GM12878 (cell line): ENCODE data around the gene PLEKHN1. TPM values are rescaled to one million over a fixed set of nuclear protein-coding genes. Genes with fewer than 3 reads are reported as not detected.

ENCODE experiments used
- polyA plus RNA-seq, 11 experiments: library from polyadenylated mRNA; depleted of rRNA in 4 of 11; unstranded in 6 of 11; stranded (reverse) in 5 of 11; fragments of >200 nt; fragmentation: Nextera tagmentation in 4 of 11; fragmentation: Illumina TruSeq in 1 of 11; extraction: Ambion mirVana in 4 of 11; extraction: Trizol in 1 of 11; gene quantifications; 1 replicate in 1 of 11; 2 replicates in 10 of 11; pipeline versions ENCODE4 v1.2.1 to v1.2.3, GENCODE V29; 2011 to 2016; ENCODE audit warnings: inconsistent platforms in 2 of 11, missing spikeins in 2 of 11, low read depth in 1 of 11
- small RNA-seq: library from RNA; depleted of rRNA; stranded (forward); fragments of <200 nt; gene quantifications from one replicate; pipeline ENCODE3, GENCODE V24; 2014
- total RNA-seq, 4 experiments: library from RNA; depleted of rRNA in 3 of 4; stranded (reverse); fragments of >200 nt in 3 of 4; fragmentation: Illumina TruSeq in 1 of 4; extraction: Trizol in 1 of 4; gene quantifications; 2 replicates each; pipeline versions ENCODE4 v1.2.1 to v1.2.3, GENCODE V29; 2013 to 2021

The PLEKHN1 gene
- total and polyA plus RNA-seq, 10 of the 15 experiments (the other 5 are each of a cell fraction or from before 2014, with no cell fraction given) = 0.04 to 0.26 (median 0.18) TPM; not detected in 6

Small RNA genes within 50 kb of the gene (small RNA-seq; reads per million reads assigned to genes)
- not detected for gene AL645608.3

Other genes starting within 250 kb of the PLEKHN1 start
Only the 7 nearest of the 12 such genes appear.
- not detected in 2 replicates for gene SAMD11, start 42.6 kb upstream of the PLEKHN1 start, total RNA-seq (2014; rRNA removed)
- gene SAMD11, start 42.6 kb upstream of the PLEKHN1 start, total RNA-seq (2014; rRNA removed; fragmentation: Illumina TruSeq; extraction: Trizol) = not detected in 2 replicates
- not detected in 2 replicates for gene SAMD11, start 42.6 kb upstream of the PLEKHN1 start, total RNA-seq (2021)
- gene SAMD11, start 42.6 kb upstream of the PLEKHN1 start, polyA plus RNA-seq (2011; rRNA removed) = not detected in 2 replicates
- not detected in 2 replicates for gene SAMD11, start 42.6 kb upstream of the PLEKHN1 start, polyA plus RNA-seq (2014; fragmentation: Illumina TruSeq; extraction: Trizol)
- under 1 TPM in 1 of 2 experiments, not detected in 1; 0.04 TPM for gene SAMD11, start 42.6 kb upstream of the PLEKHN1 start, polyA plus RNA-seq (2014; fragmentation: Nextera tagmentation; extraction: Ambion mirVana)
- gene SAMD11, start 42.6 kb upstream of the PLEKHN1 start, polyA plus RNA-seq (2014; rRNA removed) = 0.29 TPM in 1 of 2 replicates, not detected in the other
- under 1 TPM; 0.09 to 0.31 TPM for gene SAMD11, start 42.6 kb upstream of the PLEKHN1 start, polyA plus RNA-seq (2016; fragmentation: Nextera tagmentation; extraction: Ambion mirVana)
- gene NOC2L, start 7.2 kb upstream of the PLEKHN1 start, total RNA-seq (2014; rRNA removed) = 92.5 and 107 TPM in 2 replicates
- 44.7 and 52.5 TPM in 2 replicates for gene NOC2L, start 7.2 kb upstream of the PLEKHN1 start, total RNA-seq (2014; rRNA removed; fragmentation: Illumina TruSeq; extraction: Trizol)
- 115 and 132 TPM in 2 replicates for gene NOC2L, start 7.2 kb upstream of the PLEKHN1 start, total RNA-seq (2021)
- gene NOC2L, start 7.2 kb upstream of the PLEKHN1 start, polyA plus RNA-seq (2011; rRNA removed) = 19.2 and 40.7 TPM in 2 replicates
- gene NOC2L, start 7.2 kb upstream of the PLEKHN1 start, polyA plus RNA-seq (2014; fragmentation: Illumina TruSeq; extraction: Trizol) = 26.6 and 48.6 TPM in 2 replicates
- gene NOC2L, start 7.2 kb upstream of the PLEKHN1 start, polyA plus RNA-seq (2014; fragmentation: Nextera tagmentation; extraction: Ambion mirVana) = 1 to 10 TPM; 1.3 to 4.6 TPM
- gene NOC2L, start 7.2 kb upstream of the PLEKHN1 start, polyA plus RNA-seq (2014; rRNA removed) = 76.1 and 88.9 TPM in 2 replicates
- gene NOC2L, start 7.2 kb upstream of the PLEKHN1 start, polyA plus RNA-seq (2016; fragmentation: Nextera tagmentation; extraction: Ambion mirVana) = 100 to 1,000 TPM; 154 to 171 TPM
- gene KLHL17, start 5.9 kb upstream of the PLEKHN1 start, total RNA-seq (2014; rRNA removed) = 14.9 and 18.2 TPM in 2 replicates
- gene KLHL17, start 5.9 kb upstream of the PLEKHN1 start, total RNA-seq (2014; rRNA removed; fragmentation: Illumina TruSeq; extraction: Trizol) = 3.6 and 4.0 TPM in 2 replicates
- gene KLHL17, start 5.9 kb upstream of the PLEKHN1 start, total RNA-seq (2021) = 27.2 and 30.6 TPM in 2 replicates
- 3.5 and 8.4 TPM in 2 replicates for gene KLHL17, start 5.9 kb upstream of the PLEKHN1 start, polyA plus RNA-seq (2011; rRNA removed)
- 0.32 and 2.3 TPM in 2 replicates for gene KLHL17, start 5.9 kb upstream of the PLEKHN1 start, polyA plus RNA-seq (2014; fragmentation: Illumina TruSeq; extraction: Trizol)
- gene KLHL17, start 5.9 kb upstream of the PLEKHN1 start, polyA plus RNA-seq (2014; fragmentation: Nextera tagmentation; extraction: Ambion mirVana) = under 1 TPM; 0.03 to 0.35 TPM
- 28.2 and 35.0 TPM in 2 replicates for gene KLHL17, start 5.9 kb upstream of the PLEKHN1 start, polyA plus RNA-seq (2014; rRNA removed)
- gene KLHL17, start 5.9 kb upstream of the PLEKHN1 start, polyA plus RNA-seq (2016; fragmentation: Nextera tagmentation; extraction: Ambion mirVana) = 1 to 10 TPM; 1.3 to 6.6 TPM
- gene PERM1, start 15.6 kb downstream of the PLEKHN1 start, total RNA-seq (2014; rRNA removed) = not detected in 2 replicates
- not detected in 2 replicates for gene PERM1, start 15.6 kb downstream of the PLEKHN1 start, total RNA-seq (2014; rRNA removed; fragmentation: Illumina TruSeq; extraction: Trizol)
- gene PERM1, start 15.6 kb downstream of the PLEKHN1 start, total RNA-seq (2021) = not detected in 2 replicates
- not detected in 2 replicates for gene PERM1, start 15.6 kb downstream of the PLEKHN1 start, polyA plus RNA-seq (2011; rRNA removed)
- not detected in 2 replicates for gene PERM1, start 15.6 kb downstream of the PLEKHN1 start, polyA plus RNA-seq (2014; fragmentation: Illumina TruSeq; extraction: Trizol)
- gene PERM1, start 15.6 kb downstream of the PLEKHN1 start, polyA plus RNA-seq (2014; fragmentation: Nextera tagmentation; extraction: Ambion mirVana) = not detected
- gene PERM1, start 15.6 kb downstream of the PLEKHN1 start, polyA plus RNA-seq (2014; rRNA removed) = not detected in 2 replicates
- not detected for gene PERM1, start 15.6 kb downstream of the PLEKHN1 start, polyA plus RNA-seq (2016; fragmentation: Nextera tagmentation; extraction: Ambion mirVana)
- gene HES4, start 33.6 kb downstream of the PLEKHN1 start, total RNA-seq (2014; rRNA removed) = 0.73 and 0.76 TPM in 2 replicates
- not detected in 2 replicates for gene HES4, start 33.6 kb downstream of the PLEKHN1 start, total RNA-seq (2014; rRNA removed; fragmentation: Illumina TruSeq; extraction: Trizol)
- 0.97 and 1.2 TPM in 2 replicates for gene HES4, start 33.6 kb downstream of the PLEKHN1 start, total RNA-seq (2021)
- gene HES4, start 33.6 kb downstream of the PLEKHN1 start, polyA plus RNA-seq (2011; rRNA removed) = 0.62 and 1.7 TPM in 2 replicates
- not detected in 2 replicates for gene HES4, start 33.6 kb downstream of the PLEKHN1 start, polyA plus RNA-seq (2014; fragmentation: Illumina TruSeq; extraction: Trizol)
- not detected for gene HES4, start 33.6 kb downstream of the PLEKHN1 start, polyA plus RNA-seq (2014; fragmentation: Nextera tagmentation; extraction: Ambion mirVana)
- 0.75 and 0.85 TPM in 2 replicates for gene HES4, start 33.6 kb downstream of the PLEKHN1 start, polyA plus RNA-seq (2014; rRNA removed)
- under 1 TPM in 1 of 2 experiments, not detected in 1; 0.44 TPM for gene HES4, start 33.6 kb downstream of the PLEKHN1 start, polyA plus RNA-seq (2016; fragmentation: Nextera tagmentation; extraction: Ambion mirVana)
- gene ISG15, start 47.0 kb downstream of the PLEKHN1 start, total RNA-seq (2014; rRNA removed) = 357 and 384 TPM in 2 replicates
- gene ISG15, start 47.0 kb downstream of the PLEKHN1 start, total RNA-seq (2014; rRNA removed; fragmentation: Illumina TruSeq; extraction: Trizol) = 72.7 and 74.1 TPM in 2 replicates
- gene ISG15, start 47.0 kb downstream of the PLEKHN1 start, total RNA-seq (2021) = 282 and 338 TPM in 2 replicates
- gene ISG15, start 47.0 kb downstream of the PLEKHN1 start, polyA plus RNA-seq (2011; rRNA removed) = 108 and 314 TPM in 2 replicates
- 1.3 and 7.8 TPM in 2 replicates for gene ISG15, start 47.0 kb downstream of the PLEKHN1 start, polyA plus RNA-seq (2014; fragmentation: Illumina TruSeq; extraction: Trizol)
- 100 to 1,000 TPM in 1 of 2 experiments, 10 to 100 TPM in 1; 68.9 to 126 TPM for gene ISG15, start 47.0 kb downstream of the PLEKHN1 start, polyA plus RNA-seq (2014; fragmentation: Nextera tagmentation; extraction: Ambion mirVana)
- gene ISG15, start 47.0 kb downstream of the PLEKHN1 start, polyA plus RNA-seq (2014; rRNA removed) = 378 and 409 TPM in 2 replicates
- gene ISG15, start 47.0 kb downstream of the PLEKHN1 start, polyA plus RNA-seq (2016; fragmentation: Nextera tagmentation; extraction: Ambion mirVana) = 100 to 1,000 TPM; 266 to 307 TPM
- 10.0 and 11.0 TPM in 2 replicates for gene AGRN, start 53.6 kb downstream of the PLEKHN1 start, total RNA-seq (2014; rRNA removed)
- 3.1 and 3.6 TPM in 2 replicates for gene AGRN, start 53.6 kb downstream of the PLEKHN1 start, total RNA-seq (2014; rRNA removed; fragmentation: Illumina TruSeq; extraction: Trizol)
- gene AGRN, start 53.6 kb downstream of the PLEKHN1 start, total RNA-seq (2021) = 40.4 and 41.8 TPM in 2 replicates
- 13.3 and 21.7 TPM in 2 replicates for gene AGRN, start 53.6 kb downstream of the PLEKHN1 start, polyA plus RNA-seq (2011; rRNA removed)
- 5.0 and 6.3 TPM in 2 replicates for gene AGRN, start 53.6 kb downstream of the PLEKHN1 start, polyA plus RNA-seq (2014; fragmentation: Illumina TruSeq; extraction: Trizol)
- gene AGRN, start 53.6 kb downstream of the PLEKHN1 start, polyA plus RNA-seq (2014; fragmentation: Nextera tagmentation; extraction: Ambion mirVana) = under 1 TPM; 0.02 TPM
- gene AGRN, start 53.6 kb downstream of the PLEKHN1 start, polyA plus RNA-seq (2014; rRNA removed) = 23.7 and 25.1 TPM in 2 replicates
- under 1 TPM; 0.95 to 0.96 TPM for gene AGRN, start 53.6 kb downstream of the PLEKHN1 start, polyA plus RNA-seq (2016; fragmentation: Nextera tagmentation; extraction: Ambion mirVana)